Measurements from ENCODE around the gene HAVCR1. TPM values are rescaled to one million over a fixed set of nuclear protein-coding genes. Genes with fewer than 3 reads are reported as not detected.
"Not testable (repeated sequence)": the region's sequence is repeated elsewhere in the genome, so short reads cannot be mapped to it uniquely, and the experiment has no call there.

Gene HAVCR1
- total RNA-seq, 4 donors from 2014 or later, result 0.60 to 3.7 (median 2.9) TPM; not detected in 1

- Histone ChIP-seq H3K9me3 (no peaks in the 10 kb centered on the region), H3K27me3 (no peaks in the 10 kb centered on the region), H3K36me3 (no peaks in the 10 kb centered on the region), H3K4me3 (no peak overlapping the region), H3K4me1 (peaks cover 0 to 36% (median 20%) of the 10 kb centered on the region in 4 donors), H3K27ac (peak overlapping the region in 3 of 4 donors; percentile 71 to 76 (median 75))
- intact Hi-C loops (cut with DNase I; ENCODE audit: low total_unique reads) (no loop called here), in situ Hi-C loops (cut with MboI; ENCODE audit: low pct_ligation_motif_present in 1 of 4, low pct_unique_long_range_greater_than_20kb in 1 of 4, low sequenced_read_pairs in 3 of 4) (no loop called here)
- TF ChIP-seq POLR2AphosphoS5 (IDR thresholded peaks at IDR 0.05) (no peak), EP300 (IDR thresholded peaks at IDR 0.05; ENCODE audit: low read depth) (no peak), POLR2A (IDR thresholded peaks at IDR 0.05) (no peak), CTCF (IDR thresholded peaks at IDR 0.05) (no peak)
- 90 to 97% methylated on average over 3 of the region's 3 CpGs for WGBS, 2 donors (ENCODE audit: low coverage in 1 of 2)
- no peak for DNase-seq
These were observed 975 bp upstream of the HAVCR1 start for GRCh38 chr5:157059891-157060290.

GRCh38 chr5:157057459-157058370 is 1.2 kb downstream of the HAVCR1 start:
- Histone ChIP-seq H3K9me3 (no peaks in the 10 kb centered on the region), H3K27me3 (no peaks in the 10 kb centered on the region), H3K4me1 (peaks cover 0 to 27% (median 14%) of the 10 kb centered on the region in 4 donors), H3K4me3 (no peak overlapping the region), H3K27ac (peak overlapping the region; percentile 42 to 76 (median 73)), H3K36me3 (no peaks in the 10 kb centered on the region)
- intact Hi-C loops (cut with DNase I; ENCODE audit: low total_unique reads), result no loop called here
- TF ChIP-seq EP300 (IDR thresholded peaks at IDR 0.05; ENCODE audit: low read depth), result no peak
- TF ChIP-seq POLR2AphosphoS5 (IDR thresholded peaks at IDR 0.05), result no peak
- no peak for TF ChIP-seq CTCF (IDR thresholded peaks at IDR 0.05)
- no peak for TF ChIP-seq POLR2A (IDR thresholded peaks at IDR 0.05)
- WGBS, 2 donors (ENCODE audit: low coverage in 1 of 2), result 87 to 89% methylated on average over 9 to 11 of the region's 11 CpGs
- in situ Hi-C loops (cut with MboI; ENCODE audit: low pct_ligation_motif_present in 1 of 4, low pct_unique_long_range_greater_than_20kb in 1 of 4, low sequenced_read_pairs in 3 of 4), result no loop called here
- no peak for DNase-seq

GRCh38 chr5:157056848-157057247 is 2.1 kb downstream of the HAVCR1 start:
- H3K36me3 ChIP-seq; H3K27ac ChIP-seq; H3K9me3 ChIP-seq; DNase-seq; H3K4me3 ChIP-seq; in situ Hi-C loops (cut with MboI; ENCODE audit: low pct_ligation_motif_present in 1 of 4, low pct_unique_long_range_greater_than_20kb in 1 of 4, low sequenced_read_pairs in 3 of 4); H3K27me3 ChIP-seq; intact Hi-C loops (cut with DNase I; ENCODE audit: low total_unique reads): not testable (repeated sequence)
- peaks cover 0 to 36% (median 16%) of the 10 kb centered on the region in 4 donors for H3K4me1 ChIP-seq
- 77 to 83% methylated on average over 2 to 6 of the region's 6 CpGs for WGBS, 2 donors (ENCODE audit: low coverage in 1 of 2)

- peak overlapping the region; percentile 33 to 73 (median 65) for H3K27ac ChIP-seq
- H3K9me3 ChIP-seq, result no peaks in the 10 kb centered on the region
- intact Hi-C loops (cut with DNase I; ENCODE audit: low total_unique reads) (no loop called here), in situ Hi-C loops (cut with MboI; ENCODE audit: low pct_ligation_motif_present in 1 of 4, low pct_unique_long_range_greater_than_20kb in 1 of 4, low sequenced_read_pairs in 3 of 4) (no loop called here)
- TF ChIP-seq POLR2A (IDR thresholded peaks at IDR 0.05), result no peak
- TF ChIP-seq EP300 (IDR thresholded peaks at IDR 0.05; ENCODE audit: low read depth), result no peak
- TF ChIP-seq CTCF (IDR thresholded peaks at IDR 0.05), result no peak
- no peak for TF ChIP-seq POLR2AphosphoS5 (IDR thresholded peaks at IDR 0.05)
- no peak for DNase-seq
- no peaks in the 10 kb centered on the region for H3K27me3 ChIP-seq
- 10 to 61% methylated on average over 2 to 7 of the region's 7 CpGs for WGBS, 2 donors (ENCODE audit: low coverage in 1 of 2)
- no peaks in the 10 kb centered on the region for H3K36me3 ChIP-seq
- H3K4me3 ChIP-seq, result no peak overlapping the region
- H3K4me1 ChIP-seq, result peaks cover 0 to 44% (median 11%) of the 10 kb centered on the region in 4 donors
These were observed 7.2 kb downstream of the HAVCR1 start for GRCh38 chr5:157051604-157052245.

Data from transverse colon (tissue), 4 donors.